ENCODE data around the gene BAIAP2L1.

GRCh38 chr7:98409843-98410242 is 9.0 kb upstream of the BAIAP2L1 start:
- TF ChIP-seq POLR2AphosphoS5 (IDR thresholded peaks at IDR 0.05; ENCODE audit: control insufficient read depth, insufficient read depth, low read depth, low read length) (no peak), SMARCB1 (IDR thresholded peaks at IDR 0.05; ENCODE audit: insufficient read length, low read depth) (no peak), STAT5A (IDR thresholded peaks at IDR 0.05; ENCODE audit: borderline replicate concordance, low read length) (no peak), POLR2A (conservative IDR thresholded peaks at IDR 0.05) (no peak), HMG20B (CRISPR knock-in tag; IDR thresholded peaks at IDR 0.05) (no peak), EP300 (IDR thresholded peaks at IDR 0.05; ENCODE audit: low read length) (no peak), ZNF134 (CRISPR knock-in tag; conservative IDR thresholded peaks at IDR 0.05) (no peak), SRSF9 (IDR thresholded peaks at IDR 0.05; ENCODE audit: borderline replicate concordance, low read depth, low read length) (no peak), FOXA1 (IDR thresholded peaks at IDR 0.05; ENCODE audit: borderline replicate concordance) (no peak), MAZ (CRISPR knock-in tag; conservative IDR thresholded peaks at IDR 0.05 in 1 of 2, IDR thresholded peaks at IDR 0.05 in 1 of 2) (no peak)
- TF ChIP-seq, protein P1, sequence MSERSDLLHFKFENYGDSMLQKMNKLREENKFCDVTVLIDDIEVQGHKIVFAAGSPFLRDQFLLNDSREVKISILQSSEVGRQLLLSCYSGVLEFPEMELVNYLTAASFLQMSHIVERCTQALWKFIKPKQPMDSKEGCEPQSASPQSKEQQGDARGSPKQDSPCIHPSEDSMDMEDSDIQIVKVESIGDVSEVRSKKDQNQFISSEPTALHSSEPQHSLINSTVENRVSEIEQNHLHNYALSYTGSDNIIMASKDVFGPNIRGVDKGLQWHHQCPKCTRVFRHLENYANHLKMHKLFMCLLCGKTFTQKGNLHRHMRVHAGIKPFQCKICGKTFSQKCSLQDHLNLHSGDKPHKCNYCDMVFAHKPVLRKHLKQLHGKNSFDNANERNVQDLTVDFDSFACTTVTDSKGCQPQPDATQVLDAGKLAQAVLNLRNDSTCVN (CRISPR knock-in tag; IDR thresholded peaks at IDR 0.05), result no peak
- TF ChIP-seq, protein P2, sequence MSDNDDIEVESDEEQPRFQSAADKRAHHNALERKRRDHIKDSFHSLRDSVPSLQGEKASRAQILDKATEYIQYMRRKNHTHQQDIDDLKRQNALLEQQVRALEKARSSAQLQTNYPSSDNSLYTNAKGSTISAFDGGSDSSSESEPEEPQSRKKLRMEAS (CRISPR knock-in tag; IDR thresholded peaks at IDR 0.05), result no peak
- TF ChIP-seq, protein P3, sequence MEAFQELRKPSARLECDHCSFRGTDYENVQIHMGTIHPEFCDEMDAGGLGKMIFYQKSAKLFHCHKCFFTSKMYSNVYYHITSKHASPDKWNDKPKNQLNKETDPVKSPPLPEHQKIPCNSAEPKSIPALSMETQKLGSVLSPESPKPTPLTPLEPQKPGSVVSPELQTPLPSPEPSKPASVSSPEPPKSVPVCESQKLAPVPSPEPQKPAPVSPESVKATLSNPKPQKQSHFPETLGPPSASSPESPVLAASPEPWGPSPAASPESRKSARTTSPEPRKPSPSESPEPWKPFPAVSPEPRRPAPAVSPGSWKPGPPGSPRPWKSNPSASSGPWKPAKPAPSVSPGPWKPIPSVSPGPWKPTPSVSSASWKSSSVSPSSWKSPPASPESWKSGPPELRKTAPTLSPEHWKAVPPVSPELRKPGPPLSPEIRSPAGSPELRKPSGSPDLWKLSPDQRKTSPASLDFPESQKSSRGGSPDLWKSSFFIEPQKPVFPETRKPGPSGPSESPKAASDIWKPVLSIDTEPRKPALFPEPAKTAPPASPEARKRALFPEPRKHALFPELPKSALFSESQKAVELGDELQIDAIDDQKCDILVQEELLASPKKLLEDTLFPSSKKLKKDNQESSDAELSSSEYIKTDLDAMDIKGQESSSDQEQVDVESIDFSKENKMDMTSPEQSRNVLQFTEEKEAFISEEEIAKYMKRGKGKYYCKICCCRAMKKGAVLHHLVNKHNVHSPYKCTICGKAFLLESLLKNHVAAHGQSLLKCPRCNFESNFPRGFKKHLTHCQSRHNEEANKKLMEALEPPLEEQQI (IDR thresholded peaks at IDR 0.05), result no peak
- TF ChIP-seq, protein P4, sequence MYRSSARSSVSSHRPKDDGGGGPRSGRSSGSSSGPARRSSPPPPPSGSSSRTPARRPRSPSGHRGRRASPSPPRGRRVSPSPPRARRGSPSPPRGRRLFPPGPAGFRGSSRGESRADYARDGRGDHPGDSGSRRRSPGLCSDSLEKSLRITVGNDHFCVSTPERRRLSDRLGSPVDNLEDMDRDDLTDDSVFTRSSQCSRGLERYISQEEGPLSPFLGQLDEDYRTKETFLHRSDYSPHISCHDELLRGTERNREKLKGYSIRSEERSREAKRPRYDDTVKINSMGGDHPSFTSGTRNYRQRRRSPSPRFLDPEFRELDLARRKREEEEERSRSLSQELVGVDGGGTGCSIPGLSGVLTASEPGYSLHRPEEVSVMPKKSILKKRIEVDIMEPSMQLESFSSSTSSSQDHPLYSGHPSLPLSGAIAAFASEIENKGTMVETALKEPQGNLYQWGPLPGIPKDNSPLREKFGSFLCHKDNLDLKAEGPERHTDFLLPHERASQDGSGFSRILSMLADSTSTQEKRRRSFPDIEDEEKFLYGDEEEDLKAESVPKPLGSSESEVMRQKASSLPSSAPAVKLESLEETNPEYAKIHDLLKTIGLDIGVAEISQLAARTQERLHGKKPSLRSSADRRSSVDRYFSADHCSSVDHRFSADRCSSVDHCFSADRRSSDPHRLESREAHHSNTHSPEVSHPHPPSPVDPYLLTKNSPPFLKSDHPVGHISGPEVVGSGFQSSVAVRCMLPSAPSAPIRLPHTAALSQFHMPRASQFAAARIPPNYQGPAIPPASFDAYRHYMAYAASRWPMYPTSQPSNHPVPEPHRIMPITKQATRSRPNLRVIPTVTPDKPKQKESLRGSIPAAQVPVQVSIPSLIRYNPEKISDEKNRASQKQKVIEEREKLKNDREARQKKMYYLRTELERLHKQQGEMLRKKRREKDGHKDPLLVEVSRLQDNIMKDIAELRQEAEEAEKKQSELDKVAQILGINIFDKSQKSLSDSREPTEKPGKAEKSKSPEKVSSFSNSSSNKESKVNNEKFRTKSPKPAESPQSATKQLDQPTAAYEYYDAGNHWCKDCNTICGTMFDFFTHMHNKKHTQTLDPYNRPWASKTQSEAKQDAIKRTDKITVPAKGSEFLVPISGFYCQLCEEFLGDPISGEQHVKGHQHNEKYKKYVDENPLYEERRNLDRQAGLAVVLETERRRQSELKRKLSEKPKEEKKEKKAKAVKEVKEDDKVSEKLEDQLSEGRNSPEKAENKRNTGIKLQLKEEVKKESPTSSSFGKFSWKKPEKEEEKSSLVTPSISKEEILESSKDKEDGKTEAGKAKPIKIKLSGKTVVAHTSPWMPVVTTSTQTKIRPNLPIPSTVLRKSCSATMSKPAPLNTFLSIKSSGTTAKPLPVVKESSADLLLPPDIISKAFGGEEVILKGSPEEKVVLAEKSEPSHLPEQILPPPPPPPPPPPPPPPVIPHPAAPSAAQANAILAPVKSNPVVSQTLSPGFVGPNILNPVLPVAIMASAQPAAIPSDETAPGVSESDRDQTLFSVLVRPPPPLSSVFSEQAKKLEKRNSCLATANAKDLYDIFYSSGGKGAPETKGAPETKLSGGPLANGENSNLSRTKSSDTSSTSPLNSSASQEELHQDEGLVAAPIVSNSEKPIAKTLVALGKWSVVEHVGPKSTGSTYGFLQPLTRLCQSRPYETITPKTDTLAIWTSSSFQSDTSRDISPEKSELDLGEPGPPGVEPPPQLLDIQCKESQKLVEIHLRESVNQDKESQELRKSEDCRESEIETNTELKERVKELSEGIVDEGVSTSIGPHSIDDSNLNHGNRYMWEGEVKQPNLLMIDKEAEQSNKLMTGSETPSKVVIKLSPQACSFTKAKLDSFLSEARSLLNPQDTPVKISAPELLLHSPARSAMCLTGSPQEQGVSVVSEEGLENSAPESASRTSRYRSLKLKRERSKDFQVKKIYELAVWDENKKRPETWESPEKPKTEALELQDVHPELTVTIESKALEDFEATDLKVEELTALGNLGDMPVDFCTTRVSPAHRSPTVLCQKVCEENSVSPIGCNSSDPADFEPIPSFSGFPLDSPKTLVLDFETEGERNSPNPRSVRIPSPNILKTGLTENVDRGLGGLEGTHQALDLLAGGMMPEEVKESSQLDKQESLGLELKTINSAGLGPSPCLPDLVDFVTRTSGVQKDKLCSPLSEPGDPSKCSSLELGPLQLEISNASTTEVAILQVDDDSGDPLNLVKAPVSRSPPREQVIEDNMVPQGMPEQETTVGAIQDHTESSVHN (IDR thresholded peaks at IDR 0.05; ENCODE audit: borderline replicate concordance in 1 of 2, low read depth in 1 of 2), result no peak
